HL-60/S4 treated with phorbol 12-myristate 13-acetate at 8.2 ng/mL for 4 days and 3 days (cell line): Measurements from ENCODE around the gene RBMS1.
"Not testable (repeated sequence)": the region's sequence is repeated elsewhere in the genome, so short reads cannot be mapped to it uniquely, and the experiment has no call there.

Experiments used
- in situ Hi-C: fragments of 300-500 bp; cut with MboI; formaldehyde crosslinking; loops from 2 replicates; pipeline ENCODE4 v1.15.0; 2022; ENCODE audit warnings: low sequenced_read_pairs

Gene RBMS1

DNA sequence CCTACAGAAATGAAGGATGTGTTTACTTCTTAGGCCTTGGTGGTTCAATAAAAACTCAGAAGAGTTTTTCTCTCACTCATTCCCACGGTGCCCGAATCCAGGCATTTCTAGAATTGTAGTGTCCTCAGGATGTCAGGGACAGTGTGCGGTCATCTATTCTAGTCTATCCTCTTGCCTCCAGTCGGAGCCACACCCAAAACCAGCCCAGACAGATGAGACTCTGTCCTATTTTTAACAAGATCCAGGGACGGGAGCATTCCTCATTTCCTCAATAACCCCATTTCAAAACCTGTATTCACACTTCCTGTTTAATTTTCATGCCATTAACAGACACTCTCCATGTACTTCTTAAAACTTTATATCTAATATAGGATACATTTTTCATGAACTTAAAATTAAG lies 11.6 kb upstream of the RBMS1 start:
- in situ Hi-C loops, result no loop called here

DNA sequence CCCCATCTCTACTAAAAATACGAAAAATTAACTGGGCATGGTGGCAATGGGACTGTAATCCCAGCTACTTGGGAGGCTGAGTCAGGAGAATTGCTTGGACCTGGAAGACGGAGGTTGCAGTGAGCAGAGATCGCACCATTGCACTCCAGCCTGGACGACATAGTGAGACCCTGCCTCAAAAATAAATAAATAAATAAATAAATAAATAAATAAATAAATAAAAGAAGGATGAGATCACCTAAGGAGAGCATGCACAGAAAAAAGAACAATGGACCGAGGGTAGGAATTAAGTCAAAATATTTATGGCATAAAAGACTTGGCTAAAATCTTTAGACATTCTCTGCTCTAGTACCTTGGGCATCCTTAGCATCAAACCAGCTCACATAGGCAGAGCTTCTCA lies 8.9 kb upstream of the RBMS1 start:
- in situ Hi-C loops, result no loop called here

DNA sequence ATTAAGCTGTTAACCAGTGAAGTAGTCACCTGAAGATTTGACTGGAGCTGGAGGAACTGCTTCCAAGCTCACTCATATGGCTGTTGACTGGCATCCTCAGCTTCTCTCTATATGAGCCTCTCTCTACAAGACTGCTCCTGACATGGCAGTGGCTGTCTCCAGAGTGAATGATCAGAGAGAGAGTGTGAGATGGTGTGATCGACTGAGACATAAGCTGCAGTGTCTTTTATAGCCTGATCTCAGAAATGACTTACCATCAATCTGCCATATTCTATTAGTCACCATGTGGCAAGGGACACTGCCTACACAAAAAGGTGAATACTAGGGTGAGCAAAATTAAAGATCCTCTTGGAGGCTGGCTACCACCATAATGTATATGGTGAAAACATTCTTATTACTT lies 7.8 kb upstream of the RBMS1 start:
- in situ Hi-C loops, result no loop called here

DNA sequence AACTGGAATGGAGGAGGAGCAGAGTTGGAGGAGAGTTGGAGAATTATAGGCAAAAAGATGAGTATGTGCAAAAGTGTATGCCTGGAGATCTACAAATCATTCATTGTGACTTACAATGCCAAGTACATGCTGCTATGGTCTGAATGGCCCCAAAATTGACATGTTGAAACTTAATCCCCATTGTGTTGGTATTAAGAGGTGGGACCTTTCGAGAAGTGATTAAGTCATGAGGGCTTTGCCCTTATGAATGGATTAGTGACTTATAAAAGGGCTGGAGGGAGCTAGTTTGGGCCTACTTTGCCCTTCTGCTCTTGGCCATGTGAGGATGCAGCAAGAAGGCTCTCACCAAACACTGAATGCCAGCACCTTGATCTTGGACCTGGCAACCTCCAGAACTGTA lies 6.3 kb upstream of the RBMS1 start:
- in situ Hi-C loops, result no loop called here

DNA sequence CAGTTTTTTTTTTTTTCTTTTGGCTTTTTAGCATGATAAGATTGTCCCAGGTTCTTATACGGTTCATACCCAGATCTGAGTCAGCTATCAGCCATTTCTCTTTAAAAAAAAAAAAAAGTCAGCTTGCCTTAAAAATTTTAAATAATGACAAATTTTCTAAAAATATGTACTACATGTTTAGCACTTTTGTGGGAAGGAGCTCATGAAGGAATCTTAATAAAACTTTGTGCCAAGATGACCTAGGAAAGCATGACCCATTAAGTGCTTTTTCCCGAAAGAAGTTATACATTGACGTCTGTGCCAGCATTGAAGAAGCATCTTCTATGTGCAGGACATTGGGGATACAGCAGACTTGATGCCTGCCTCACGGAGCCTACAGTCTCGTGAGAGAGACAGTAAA lies 4.5 kb upstream of the RBMS1 start:
- in situ Hi-C loops, result no loop called here

DNA sequence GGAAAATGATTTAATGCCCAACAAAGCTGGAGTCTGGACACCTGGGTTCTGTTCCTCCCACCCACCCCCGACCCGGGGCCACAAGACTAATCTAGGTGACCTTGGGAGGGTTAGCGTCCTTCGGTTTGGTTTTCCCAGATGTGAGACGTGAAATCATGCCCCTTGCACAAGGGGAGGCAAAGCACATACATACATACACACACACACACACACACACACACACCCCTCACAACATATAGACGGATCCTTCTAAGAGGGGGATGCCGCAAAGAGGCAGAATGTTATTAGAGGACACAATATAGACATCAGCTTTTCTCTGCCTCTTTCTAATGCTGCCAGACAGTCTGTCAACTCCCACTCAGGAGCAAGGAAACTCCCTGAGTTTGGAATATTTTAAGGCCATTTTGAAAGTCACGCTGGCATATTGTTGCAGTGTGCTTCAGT lies 616 bp upstream of the RBMS1 start:
- in situ Hi-C loops, result no loop called here

DNA sequence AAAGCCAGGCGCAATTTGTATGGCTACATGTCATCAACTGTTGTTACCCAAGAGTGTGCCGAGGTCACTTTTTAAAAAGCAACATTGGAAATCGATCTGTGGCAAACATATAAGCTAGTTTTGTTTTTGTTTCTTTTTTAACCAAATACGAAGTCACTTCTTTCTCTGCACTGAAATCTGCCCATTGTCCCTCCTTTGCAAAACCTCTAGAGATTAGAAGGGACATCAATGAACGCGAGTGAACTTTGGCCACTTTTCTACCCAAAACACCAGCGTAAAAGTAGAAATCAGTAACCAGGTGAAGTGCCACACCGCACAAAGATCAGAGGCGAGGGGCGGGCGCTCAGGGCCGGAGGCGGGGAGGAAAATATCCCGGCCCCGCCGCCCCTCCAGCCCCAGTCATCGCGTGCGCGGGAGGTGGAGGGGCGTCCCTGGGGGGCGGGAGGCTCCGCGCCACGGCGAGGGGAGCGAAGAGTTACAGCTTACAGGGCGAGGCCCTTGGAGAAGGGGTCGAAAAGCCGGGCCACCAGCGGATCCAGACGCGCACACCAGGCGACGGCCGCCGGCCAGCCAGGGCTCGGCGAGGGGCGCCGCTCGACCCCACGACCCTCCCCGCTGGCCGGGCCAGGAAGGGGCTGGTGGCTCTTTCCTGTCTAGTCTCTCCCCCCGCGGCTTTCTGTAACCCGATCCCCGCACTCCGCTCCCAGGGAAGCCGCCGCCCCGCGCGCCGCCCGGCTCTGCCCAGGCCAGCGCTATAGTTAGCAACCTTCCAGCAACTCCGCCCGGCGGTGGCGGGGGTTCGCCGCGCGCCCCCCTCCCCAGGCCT lies 993 bp downstream of the RBMS1 start:
- in situ Hi-C loops, result no loop called here

DNA sequence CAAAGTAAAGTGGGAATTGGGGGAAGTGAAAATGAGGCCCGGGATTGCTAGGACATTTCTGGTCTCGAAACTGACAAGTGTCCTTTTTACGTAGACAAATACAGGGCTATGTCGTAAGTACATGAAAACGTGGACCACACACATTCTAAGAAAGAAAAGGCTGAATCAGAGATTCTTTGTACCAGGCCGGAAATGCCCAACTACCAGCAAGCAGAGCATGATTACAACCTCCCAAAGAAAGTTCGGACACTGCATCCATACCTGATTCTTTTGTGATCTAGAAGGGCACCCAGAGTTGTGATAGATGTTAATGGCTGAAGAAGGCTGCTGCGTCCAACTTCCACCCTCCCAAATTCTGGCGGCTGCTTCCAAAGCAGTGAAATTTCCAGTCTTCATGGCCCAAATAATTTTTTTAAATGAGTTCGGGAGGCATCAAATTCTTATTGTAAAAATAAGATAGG lies 1.7 kb downstream of the RBMS1 start:
- in situ Hi-C loops, result no loop called here

DNA sequence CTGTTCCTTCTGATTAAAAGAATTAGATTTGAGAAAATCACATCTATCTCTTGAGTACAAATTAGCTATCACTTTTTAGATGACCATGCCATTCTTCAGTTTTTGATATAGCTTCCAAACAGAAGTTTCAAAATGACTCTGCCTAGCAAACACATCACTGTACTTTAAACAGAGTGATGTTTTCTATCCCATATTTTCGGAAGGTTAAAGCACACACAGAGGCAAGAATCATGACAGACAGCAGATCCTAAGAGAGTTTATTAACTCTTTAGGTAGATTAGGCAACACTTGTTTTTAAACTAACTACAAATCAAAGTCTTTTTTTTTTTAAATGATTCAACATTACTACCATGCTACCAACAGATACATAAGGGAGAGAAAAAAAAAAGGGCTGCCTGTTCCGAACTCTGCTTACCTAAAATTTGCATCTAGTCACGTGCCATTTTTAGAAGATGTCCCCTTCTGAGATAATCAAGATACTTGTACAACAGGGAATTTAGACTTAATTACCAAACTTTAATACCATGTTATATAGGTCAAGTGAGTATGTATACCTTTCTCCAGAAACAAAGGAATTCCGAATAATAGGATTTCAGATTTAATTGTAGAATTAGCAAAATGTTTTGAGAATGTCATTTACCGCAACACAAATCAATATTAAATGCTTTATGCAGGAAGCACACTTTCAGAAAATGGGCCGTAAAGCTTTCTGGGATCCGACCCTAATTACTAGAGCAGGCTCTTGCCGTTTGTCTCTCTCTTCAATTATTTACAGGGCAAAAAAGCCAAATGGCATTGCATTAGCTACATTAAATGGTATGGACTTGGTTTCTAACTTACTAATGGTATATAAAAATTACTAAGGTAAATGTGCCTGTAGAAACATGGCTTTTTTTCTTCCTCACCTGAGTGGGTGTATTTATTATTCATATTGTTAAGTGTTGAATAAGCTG lies 2.6 kb downstream of the RBMS1 start:
- in situ Hi-C loops, result no loop called here

DNA sequence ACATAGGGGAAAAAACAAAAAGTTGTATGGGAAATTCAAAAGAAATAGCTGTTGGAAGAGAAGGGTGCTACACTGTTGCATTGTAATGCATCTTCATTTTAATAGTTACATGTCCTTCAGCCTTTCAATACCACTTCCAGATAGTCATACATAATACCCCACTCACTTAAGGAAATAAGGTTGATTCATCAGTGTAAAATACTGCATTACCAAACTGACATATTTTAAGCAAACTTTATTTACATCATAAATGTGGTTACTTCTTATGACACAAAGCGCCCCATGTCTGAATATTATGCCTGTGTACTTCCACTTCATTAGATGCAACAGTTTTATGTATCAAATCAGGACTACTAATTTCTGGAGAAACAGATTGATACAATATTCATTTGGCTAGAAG lies 4.5 kb downstream of the RBMS1 start:
- in situ Hi-C loops, result no loop called here

DNA sequence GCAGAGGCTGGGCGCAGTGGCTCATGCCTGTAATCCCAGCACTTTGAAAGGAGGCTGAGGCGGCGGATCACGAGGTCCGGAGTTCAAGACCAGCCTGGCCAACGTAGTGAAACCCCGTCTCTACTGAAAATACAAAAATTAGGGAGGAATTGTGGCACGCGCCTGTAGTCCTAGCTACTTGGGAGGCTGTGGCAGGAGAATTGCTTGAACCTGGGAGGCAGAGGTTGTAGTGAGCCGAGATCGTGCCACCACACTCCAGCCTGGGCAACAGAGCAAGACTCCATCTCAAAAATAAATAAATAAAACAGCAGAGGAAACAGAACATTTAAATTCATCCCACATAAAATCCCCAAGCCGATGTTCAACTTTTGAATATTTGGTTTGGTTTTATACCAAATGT lies 5.3 kb downstream of the RBMS1 start:
- in situ Hi-C loops, result not testable (repeated sequence)

DNA sequence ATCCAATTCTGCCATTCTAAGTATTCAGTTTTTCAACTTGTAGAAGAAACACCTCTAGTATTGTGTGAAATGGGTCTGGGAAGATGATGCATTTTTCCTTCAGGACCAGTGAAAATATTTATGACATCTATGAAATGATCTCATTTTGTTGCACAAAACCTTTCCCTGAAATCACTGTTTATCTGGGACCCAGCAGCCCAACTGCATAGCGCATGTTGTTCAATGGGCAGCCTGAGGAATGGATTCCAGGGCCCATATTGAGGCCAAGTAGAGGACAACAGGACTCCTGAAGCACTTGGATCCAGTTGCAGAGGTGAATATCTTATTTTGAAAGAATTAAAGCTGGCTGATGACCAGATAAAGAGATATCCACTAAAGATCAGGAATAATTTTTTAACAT lies 7.3 kb downstream of the RBMS1 start:
- in situ Hi-C loops, result no loop called here

DNA sequence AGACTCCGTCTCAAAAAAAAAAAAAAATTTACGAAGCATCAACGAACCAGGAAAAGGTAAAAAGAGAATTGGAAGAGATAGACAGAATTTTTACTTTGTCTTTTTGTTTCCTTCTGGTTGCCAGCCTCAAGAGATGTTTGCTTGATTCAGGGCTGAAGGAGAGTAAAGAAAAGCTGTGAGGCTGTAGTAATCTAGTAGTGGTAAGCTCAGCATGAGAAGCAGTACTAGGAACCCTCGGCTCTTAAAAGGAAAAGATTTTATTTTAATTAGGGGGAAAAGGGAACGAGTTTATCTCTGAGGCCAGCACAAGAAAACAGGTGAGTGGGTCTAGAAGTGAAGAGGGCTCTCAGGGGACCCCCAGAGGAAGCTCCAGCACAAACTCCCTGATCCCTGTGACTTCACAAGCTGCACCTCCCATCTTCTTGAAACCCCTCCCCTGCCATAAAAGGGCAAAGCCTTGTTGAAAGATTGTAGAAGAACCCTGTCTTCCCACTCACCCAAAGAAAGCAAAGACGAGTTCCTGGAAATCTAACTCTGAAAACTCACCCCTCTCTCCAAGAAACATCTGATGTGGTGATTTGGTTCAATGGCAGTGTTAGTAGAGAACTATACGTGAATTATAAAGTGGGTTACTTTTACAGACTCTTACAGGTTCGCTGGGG lies 8.6 kb downstream of the RBMS1 start:
- in situ Hi-C loops, result no loop called here

DNA sequence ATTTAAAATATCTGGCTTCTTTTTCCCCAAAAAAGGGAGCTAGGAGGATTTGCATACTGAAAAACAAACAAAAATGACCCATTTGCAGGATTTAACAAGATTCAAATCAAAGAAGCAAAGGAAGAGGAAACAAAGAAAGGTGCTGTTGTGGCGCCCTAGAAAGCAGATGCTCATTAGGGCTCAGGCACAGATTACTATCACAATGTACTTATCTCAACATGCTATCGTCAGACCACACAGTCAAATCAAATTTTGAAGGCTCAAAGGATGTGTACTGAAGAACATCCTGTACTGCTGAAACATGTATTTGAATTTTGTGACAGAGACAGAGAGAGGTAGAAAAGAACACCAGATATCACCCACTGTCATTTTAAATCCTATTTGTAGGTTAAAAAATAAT lies 10.9 kb downstream of the RBMS1 start:
- in situ Hi-C loops, result no loop called here

DNA sequence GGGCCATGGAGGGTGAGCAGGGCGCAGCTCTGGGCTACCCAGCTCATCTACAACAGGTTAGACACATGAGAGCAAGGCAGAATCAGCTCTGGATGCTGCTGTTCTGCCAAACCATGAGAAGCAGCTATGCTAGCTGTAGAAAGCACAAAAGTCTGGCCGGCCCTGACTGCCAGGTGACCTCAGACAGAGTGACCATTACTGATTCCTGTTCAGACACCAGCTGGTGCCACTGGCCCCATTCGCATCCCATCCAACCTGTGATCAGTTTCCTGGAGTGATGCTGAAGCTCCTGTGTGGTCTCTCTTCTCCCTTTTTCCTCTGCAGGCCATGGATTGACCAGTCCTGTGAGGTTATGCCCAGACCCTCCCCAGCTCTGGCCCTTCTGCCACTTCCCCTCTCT lies 14.3 kb downstream of the RBMS1 start:
- in situ Hi-C loops, result no loop called here

DNA sequence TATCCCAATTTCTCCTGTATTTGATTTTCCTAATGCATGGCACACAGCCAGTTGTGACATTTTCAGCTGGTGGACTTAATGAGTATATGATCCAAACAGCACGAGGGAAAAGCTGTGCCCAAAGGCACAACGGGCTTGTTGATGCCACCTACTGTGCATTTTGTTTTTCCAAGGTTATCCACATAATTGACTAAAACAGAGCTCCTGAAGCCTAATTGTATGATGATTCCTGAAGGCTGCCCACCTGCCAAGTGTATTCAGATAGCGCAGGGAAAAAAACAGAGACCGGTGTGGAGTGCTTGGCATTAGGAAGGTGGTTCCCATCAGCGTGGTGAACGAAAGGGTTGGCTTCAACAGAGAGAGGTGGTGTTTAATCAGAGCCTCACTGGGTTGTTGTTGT lies 14.9 kb downstream of the RBMS1 start:
- in situ Hi-C loops, result no loop called here

DNA sequence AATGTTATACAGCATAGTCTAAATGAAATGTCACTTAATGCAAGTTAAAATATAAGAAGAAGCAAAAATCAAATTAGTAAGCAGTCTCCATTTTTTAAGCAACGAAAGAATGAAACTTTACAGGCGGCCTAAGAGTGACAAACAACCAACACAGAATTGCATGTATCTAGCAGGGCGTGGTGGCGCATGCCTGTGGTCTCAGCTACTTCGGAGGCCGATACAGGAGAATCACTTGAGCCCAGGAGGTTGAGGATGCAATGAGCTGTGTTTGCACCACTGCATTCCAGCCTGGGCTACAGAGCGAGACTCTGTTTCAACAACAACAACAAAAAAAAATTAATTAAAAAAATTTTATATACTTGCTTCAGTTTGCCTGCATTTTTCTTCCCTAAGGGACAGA lies 16.6 kb downstream of the RBMS1 start:
- in situ Hi-C loops, result no loop called here

DNA sequence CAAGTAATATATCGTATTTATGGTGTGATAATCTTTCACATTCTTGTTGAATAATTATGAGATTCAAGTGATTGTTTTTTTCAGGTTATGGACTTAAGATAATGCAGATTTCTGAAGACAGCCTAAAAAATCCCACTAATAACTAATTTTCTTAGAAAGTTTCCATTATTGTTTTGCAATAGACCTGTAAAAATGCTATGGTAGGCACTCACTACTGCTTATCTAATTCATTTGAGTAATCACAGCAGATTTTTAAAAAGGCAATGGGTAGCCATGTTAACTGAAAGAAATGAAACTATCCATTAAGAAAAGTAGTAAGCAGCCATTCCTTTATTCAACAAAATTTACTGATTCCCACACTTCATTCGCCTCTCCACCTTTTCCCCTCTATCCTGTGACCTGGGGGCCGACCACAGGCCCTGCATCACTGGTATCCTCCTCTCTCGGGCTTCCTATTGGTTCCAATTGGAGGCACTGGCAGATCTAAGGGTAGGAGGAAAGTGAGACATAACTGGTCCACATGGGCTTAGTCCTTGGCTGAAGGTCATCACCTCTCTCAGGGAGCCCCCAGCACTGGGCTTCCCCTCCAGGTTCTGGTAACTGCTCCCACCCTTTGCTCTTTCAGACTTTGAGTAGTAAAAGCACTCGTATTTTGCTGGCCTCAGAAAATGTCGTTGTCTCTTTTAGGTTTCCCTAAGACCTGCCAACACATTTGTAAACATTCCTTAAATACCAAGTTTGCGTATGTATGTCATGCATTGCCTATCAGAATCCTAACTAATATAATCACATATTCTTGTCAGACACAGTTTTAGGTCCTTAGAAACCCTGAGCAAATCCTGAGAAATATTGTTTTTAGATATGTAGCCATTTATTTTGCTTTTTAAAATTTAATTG lies 18.5 kb downstream of the RBMS1 start:
- in situ Hi-C loops, result no loop called here

DNA sequence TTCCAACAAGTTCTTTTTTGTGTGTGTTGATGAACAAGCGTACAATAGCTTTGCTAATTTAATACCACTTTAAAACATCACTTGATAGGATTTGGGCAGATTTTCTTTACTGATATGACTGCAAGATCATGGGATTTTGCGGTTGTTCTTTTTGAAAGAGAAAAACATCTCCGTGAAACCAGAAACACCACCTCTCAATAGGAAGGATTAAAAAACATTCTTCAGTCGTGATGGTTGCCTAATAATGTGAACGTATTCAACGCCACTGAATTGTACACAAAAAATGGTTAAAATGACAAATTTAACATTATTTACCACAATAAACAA lies 19.3 kb downstream of the RBMS1 start:
- in situ Hi-C loops, result no loop called here

DNA sequence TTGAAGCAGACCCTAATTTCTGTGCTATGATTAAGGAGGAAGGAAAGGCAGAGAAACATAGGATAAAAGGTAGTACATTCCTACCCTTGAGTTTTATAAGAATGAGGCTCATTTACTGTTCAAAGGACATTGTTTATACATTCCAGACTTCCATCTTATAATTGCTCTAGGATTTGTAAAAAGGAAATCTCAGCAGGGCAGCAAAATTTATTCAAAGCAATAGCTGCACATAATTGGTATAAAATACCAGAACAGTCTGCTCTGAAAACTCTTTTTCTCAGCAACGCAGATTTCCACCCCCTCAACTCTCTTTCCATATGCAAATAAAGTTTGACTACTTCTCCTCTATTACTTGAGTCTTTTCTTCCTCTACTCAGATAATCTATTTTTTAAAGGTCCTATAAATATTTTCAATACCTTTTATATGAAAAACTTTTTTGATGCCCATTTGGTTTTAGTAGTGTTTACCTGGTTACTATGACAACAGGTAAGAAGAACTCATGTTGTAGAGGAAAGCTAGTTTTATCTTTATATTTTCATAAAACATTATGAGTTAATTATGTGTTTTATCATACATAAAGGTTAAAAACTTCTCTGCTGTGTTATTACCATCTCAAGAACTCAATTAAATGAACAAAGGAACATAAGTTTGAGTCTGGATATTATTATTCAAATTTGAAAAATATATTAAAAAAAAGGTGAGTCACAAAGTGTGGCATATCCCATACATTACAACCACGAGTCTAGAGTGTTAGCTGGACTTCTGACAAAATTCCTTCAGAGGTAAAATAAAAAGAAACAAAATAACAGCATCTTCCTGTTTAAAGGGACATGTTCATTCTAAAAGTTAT lies 19.9 kb downstream of the RBMS1 start:
- in situ Hi-C loops, result no loop called here
